GM12872 (cell line): Measurements from ENCODE around the gene ZNF627.

Source experiments
- TF ChIP-seq, protein P1 (sequence below): IDR thresholded peaks from 3 replicates; pipeline ENCODE4 v1.5.1; 2011; ENCODE audit warnings: low read depth, mild to moderate bottlenecking, low read length, moderate library complexity; ENCODE audit not compliant: insufficient read depth

The ZNF627 gene

DNA sequence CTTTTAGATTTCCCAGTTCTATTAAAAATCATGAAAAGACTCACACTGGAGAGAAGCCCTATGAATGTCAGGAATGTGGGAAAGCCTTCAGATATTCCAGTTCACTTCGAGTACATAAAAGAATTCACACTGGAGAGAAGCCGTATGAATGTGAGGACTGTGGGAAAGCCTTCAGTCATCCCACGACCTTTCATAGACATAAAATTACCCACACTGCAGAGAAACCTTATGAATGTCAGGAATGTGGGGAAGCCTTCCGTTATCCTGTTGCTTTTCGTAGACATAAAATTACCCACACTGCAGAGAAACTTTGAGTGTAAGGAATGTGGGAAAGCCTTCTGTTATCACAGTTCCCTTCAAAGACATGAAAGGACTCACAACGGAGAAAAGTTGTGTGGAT lies 55.2 kb downstream of the ZNF627 start:
- TF ChIP-seq, protein P1, sequence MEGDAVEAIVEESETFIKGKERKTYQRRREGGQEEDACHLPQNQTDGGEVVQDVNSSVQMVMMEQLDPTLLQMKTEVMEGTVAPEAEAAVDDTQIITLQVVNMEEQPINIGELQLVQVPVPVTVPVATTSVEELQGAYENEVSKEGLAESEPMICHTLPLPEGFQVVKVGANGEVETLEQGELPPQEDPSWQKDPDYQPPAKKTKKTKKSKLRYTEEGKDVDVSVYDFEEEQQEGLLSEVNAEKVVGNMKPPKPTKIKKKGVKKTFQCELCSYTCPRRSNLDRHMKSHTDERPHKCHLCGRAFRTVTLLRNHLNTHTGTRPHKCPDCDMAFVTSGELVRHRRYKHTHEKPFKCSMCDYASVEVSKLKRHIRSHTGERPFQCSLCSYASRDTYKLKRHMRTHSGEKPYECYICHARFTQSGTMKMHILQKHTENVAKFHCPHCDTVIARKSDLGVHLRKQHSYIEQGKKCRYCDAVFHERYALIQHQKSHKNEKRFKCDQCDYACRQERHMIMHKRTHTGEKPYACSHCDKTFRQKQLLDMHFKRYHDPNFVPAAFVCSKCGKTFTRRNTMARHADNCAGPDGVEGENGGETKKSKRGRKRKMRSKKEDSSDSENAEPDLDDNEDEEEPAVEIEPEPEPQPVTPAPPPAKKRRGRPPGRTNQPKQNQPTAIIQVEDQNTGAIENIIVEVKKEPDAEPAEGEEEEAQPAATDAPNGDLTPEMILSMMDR: no peak

DNA sequence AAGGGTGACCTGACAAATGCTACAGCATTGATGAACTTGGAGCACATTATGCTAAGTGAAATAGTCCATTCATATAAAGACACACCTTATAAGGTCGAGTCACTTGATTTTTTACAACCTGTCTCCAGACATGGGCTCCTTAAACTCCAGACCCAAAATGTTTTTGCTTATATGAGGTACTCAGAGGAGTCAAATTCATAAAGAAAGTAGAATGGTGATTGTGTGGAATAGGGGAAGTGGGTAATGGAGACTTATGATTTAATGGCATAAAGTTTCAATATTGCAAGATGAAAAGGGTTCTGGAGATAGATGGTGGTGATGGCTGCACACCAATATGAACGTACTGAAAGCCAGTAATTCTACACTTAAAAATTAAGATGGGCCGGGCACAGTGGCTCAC lies 59.3 kb downstream of the ZNF627 start:
- TF ChIP-seq, protein P1: no peak

DNA sequence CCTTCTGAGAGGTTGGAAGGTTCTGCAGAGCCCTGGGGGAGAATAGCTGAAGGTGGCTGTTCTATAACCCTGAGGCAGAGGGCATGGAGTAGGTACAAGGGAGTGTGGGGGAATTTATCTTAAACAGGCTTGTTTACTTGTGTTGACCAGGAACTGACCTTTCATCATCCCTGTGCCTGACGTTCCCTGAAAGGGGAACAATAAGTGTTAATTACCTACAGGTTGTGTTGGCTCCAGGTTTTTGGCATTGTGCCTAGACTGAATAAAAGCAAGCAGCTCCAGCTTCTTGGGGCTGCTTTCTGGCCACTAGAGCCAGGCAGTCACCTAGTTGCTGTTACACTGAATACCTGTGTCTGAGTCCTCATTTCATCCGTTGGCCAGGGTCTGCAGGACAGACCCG lies 60.0 kb downstream of the ZNF627 start:
- TF ChIP-seq, protein P1: no peak

DNA sequence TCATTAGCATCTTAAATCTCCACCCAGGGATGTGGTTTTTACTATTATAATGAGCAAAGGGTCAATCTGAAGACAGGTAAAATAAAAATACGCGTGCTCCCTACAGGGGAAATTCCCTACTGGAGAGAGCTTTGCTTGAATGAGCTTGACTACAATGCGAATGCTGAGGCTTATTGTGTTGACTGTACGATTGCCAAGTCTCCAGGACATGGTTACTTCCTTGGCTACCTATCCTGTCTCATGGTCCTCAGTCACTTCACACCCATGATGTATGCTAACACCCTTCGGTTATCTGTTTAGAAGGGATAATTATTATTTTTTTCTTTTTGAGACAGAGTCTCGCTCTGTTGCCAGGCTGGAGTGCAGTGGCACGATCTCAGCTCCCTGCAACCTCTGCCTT lies 61.7 kb downstream of the ZNF627 start:
- TF ChIP-seq, protein P1: no peak

DNA sequence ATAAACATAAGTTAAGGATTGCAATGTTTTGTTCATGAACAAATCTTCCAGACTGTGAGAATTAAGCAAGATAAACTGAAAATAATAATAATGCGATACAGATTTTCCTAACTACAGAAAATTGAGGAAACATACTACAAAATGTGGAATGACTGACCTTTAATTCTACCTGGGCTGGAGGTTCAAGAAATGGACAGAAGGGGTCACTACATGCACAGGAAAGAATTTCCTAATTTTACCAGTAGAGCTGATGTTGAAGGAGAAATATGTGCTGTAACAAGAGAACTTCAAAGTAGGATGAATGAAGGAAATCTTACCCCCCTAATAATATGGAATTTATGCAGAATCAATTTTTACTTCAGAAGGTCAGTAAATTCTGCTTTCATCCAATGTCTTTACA lies 62.3 kb downstream of the ZNF627 start:
- TF ChIP-seq, protein P1: peak; percentile 35; the same call in 1 of the 3 replicates

DNA sequence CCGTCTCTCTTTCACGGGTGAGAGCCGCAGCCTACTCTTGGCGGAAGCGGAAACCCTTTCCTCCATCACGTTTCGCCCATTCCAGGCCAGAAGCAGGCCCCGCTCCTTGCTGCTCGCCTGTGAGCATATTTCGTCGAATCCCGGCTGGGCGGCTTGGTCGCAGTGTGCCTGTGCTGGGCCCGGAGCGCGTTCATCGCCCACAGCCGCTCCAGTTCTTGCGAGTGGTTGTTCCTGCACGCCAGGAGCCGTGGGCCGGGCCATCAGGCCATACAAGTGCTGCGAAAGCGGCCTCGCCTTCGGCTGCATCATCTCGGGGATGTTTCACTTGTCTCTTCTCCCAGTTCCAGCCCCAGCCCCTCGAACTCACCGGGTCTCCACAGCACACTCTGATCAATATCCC lies 65.0 kb downstream of the ZNF627 start:
- TF ChIP-seq, protein P1: no peak

DNA sequence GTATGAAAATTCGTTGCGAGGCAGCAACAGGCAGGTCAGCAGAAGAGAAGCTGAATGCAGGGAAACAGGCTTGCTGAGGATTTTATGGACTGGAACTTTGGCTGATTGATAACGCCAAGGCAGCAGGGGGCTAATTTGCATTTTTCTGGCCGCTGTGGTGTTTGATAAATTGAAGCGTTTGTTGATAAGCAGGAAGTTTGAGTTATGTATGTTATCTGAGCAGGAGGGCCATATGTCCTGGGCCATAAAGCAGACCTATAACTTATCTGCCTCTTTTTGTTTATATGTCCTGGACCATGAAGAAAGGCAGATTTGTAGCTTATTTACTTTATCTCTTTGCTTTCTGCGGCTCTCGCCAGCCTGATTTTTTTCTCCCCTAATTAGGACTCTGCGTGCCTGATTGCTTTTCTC lies 65.9 kb downstream of the ZNF627 start:
- TF ChIP-seq, protein P1: no peak
